Epidermal melanocyte (primary cell): ENCODE measurements around the gene KCNH3.
"Not testable (repeated sequence)": the region's sequence is repeated elsewhere in the genome, so short reads cannot be mapped to it uniquely, and the experiment has no call there.

Source experiments
- DNase-seq: peaks from one replicate; pipeline ENCODE4 v3.0.0; 2011; ENCODE audit warnings: low spot score; ENCODE audit not compliant: insufficient read length

The KCNH3 gene

DNA sequence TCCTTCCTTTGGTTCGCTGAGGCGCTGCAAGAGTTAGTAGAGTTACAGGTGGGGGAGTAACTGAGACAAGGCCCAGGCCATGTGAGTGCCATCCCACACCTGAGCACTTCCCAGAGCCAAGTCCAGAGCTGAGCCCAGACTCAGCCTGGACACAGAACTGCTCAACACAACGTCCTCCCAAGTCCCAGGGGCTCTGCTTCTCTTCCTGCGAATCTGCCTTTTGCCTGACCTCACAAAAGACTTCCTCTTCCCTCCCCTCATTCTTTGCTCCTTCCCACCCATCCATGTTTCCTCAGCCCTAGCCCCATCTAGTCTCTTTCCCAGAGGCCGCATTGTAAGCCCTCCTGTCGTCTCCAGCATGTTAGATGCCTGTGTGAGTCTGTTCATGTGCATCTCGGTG lies 45.8 kb downstream of the KCNH3 start:
- no peak for DNase-seq

DNA sequence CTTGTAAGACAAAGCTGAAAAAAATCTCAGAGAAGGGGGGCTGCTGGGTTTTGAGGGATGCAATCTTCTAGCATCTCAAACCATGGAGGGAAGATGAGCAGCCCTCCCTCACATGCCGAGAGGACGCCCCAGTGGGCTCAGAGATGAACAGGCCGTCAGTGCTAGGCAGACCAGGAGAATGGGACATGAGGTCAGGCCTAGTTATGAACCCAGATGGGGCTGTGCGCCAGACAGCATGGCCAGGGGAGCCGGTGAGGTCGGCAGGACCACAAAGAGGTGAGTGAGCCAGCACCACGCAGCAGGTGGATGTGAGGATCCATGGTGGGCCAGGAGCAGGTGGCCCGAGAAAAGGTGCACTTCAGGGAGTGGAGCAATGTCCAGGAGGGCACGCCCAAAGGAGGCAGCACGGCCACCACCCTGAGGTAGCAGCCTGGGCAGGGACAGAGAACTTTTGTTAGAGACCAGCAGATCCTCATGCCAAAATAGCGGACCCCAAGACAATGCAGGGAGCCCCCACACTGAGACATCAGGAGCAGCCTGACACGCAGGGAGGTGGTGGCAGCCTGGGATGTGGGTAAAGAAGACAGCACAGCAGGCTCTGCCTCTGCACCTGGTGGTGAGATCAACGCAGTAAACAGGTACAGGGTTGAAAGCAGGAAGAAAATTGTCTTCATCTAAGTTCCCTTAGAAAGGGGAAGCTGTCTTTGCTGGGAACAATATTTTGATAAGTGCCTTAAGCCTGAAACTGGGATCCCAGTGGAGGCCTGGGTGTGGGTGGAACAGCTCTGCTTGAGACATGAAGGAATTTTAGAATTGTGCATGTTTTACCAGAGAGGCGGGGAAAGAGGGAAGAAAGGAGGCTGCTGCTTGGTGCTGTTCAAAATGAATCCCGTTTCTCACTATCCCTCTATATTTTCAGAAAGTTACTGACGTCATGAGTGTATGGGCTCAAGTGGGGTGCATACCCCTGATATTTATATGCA lies 46.9 kb downstream of the KCNH3 start:
- DNase-seq = no peak

DNA sequence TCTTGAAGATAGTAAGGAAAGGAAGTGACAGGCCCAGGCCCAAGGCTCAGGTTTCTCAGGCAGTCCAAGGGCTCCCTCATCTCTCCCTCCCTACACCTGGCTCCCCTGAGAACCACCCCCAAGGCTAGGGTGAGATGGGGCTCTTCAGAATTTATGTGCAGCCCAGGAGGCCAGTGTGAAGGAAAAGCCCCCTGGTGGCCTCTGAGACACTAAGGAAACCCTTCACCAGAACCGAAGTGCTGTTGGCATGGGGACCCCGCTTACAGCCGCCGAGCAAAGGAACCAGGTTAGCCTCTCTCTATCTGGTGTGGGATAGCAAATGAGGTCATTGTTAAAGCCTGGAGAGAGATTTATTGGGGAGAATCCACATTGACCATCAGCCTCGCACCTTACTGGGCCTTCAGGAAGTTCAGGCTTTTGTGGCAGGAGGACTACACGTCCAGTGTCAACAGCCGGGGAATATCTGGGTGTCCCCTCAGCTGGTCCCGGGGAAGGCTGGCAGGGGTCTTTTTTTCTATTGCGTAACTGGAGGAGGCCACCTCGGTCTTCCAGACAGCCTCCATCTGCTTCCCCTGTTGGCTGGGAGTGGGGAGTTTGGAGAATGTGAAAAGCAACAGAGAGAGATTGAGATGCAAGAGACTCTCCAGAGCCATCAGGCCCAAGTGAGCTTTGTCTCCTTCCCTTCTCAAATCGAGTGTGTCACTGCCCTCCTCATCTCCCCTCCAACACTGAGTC lies 48.5 kb downstream of the KCNH3 start:
- no peak for DNase-seq

- DNase-seq = no peak
Measured at GRCh38 chr12:49588281-49588680, 49.5 kb downstream of the KCNH3 start.

- DNase-seq = no peak
Measured at GRCh38 chr12:49588721-49589516, 50.1 kb downstream of the KCNH3 start.

DNA sequence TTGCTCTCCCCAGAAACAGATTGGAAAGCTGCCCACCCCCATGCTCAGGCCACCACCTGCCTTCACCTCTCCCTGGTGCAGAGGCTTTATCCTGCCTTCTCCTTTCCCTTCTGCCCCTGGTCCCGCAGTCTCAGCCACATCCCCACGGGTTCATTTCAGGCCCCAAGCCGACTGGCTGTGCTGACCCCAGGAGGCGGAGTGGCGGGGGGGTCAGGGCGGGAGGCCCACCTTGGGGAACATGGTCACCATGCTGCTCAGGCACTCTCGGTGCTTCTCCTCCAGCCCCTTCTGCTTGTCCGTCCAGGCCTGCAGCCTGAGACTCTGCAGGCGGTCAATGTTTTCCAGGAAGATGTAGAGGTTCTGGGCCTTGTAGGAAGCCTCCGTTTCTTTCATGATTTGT lies 59.7 kb downstream of the KCNH3 start:
- no peak for DNase-seq

- DNase-seq = no peak
Measured at GRCh38 chr12:49599961-49600360, 61.1 kb downstream of the KCNH3 start.

GRCh38 chr12:49603721-49604120 lies 64.9 kb downstream of the KCNH3 start:
- no peak for DNase-seq

GRCh38 chr12:49604856-49605255 lies 66.0 kb downstream of the KCNH3 start:
- DNase-seq = no peak

DNA sequence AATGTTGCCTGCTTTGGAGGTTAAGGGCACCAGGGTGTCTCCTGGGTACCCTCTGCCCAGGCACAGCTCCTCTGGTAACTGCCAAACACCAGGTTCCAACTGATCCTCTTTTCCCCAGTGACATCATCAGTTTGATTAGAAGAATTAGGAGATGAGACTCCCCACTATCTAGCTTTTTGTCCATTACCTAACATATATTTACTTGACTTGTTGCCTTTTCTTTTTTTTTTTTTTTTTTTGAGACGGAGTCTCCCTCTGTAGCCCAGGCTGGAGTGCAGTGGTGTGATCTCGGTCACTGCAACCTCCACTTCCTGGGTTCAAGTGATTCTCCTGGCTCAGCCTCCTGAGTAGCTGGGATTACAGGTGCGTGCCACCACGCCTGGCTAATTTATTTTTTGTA lies 66.7 kb downstream of the KCNH3 start, which contains the start of gene FAM186B:
Gene FAM186B, minus strand, starts transcription at position 101 of the 400 bp plus-strand sequence. CDS start 162 bp downstream, outside the sequence.
- DNase-seq = not testable (repeated sequence)
